Neutrophil (primary cell): Measurements from ENCODE around the gene MED10.

Experiments
- H3K27ac ChIP-seq: fragments of 200-600 bp; sonication (generic); 2 replicates; pipeline ENCODE4 v1.5.1; 2016; ENCODE audit warnings: mild to moderate bottlenecking, moderate library complexity
- H3K27me3 ChIP-seq: fragments of 200-600 bp; sonication (generic); 2 replicates; pipeline ENCODE4 v1.6.0; 2016; ENCODE audit warnings: mild to moderate bottlenecking
- H3K36me3 ChIP-seq: fragments of 200-600 bp; sonication (generic); 2 replicates; pipeline ENCODE4 v1.5.1; 2017
- H3K4me1 ChIP-seq, 2 experiments: fragments of 200-600 bp in 1 of 2; sonication (generic) in 1 of 2; 1 replicate in 1 of 2; 2 replicates in 1 of 2; pipeline versions ENCODE4 v1.5.1 to v1.6.1; 2013 to 2016; ENCODE audit warnings: low read depth in 1 of 2, low read length in 1 of 2, mild to moderate bottlenecking in 1 of 2, moderate library complexity in 1 of 2; ENCODE audit not compliant: control insufficient read depth in 1 of 2, insufficient read depth in 1 of 2
- H3K4me3 ChIP-seq, 2 experiments: fragments of 200-600 bp in 1 of 2; sonication (generic) in 1 of 2; 1 replicate in 1 of 2; 2 replicates in 1 of 2; pipeline ENCODE4 v1.5.1; 2013 to 2016; ENCODE audit warnings: low read depth in 1 of 2, low read length in 1 of 2, mild to moderate bottlenecking in 1 of 2, moderate library complexity in 1 of 2
- H3K9me3 ChIP-seq: fragments of 200-600 bp; sonication (generic); 2 replicates; pipeline ENCODE4 v1.5.1; 2016
- CTCF ChIP-seq: fragments of 200-600 bp; sonication (generic); IDR thresholded peaks from 2 replicates; pipeline ENCODE4 v1.5.1; 2016; ENCODE audit warnings: antibody characterized with exemption

The MED10 gene

GRCh38 chr5:6338871-6339270 is 39.5 kb downstream of the MED10 start:
- no peak overlapping the region for H3K27ac ChIP-seq

GRCh38 chr5:6338135-6338534 is 40.2 kb downstream of the MED10 start:
- H3K4me3 ChIP-seq, result no peak overlapping the region
- no peak for TF ChIP-seq CTCF
- no peak overlapping the region for H3K27ac ChIP-seq

More at GRCh38 chr5:6338871-6339270, 39.5 kb downstream of the MED10 start:
- Histone ChIP-seq H3K36me3 (no peaks in the 10 kb centered on the region), H3K4me3 (no peak overlapping the region), H3K4me1 (no peaks in the 10 kb centered on the region), H3K27me3 (no peaks in the 10 kb centered on the region), H3K9me3 (no peaks in the 10 kb centered on the region)
- TF ChIP-seq CTCF, result no peak

GRCh38 chr5:6333182-6333905 is 45.0 kb downstream of the MED10 start:
- no peak overlapping the region for H3K27ac ChIP-seq
- H3K9me3 ChIP-seq, result no peaks in the 10 kb centered on the region
- no peaks in the 10 kb centered on the region for H3K4me1 ChIP-seq
- TF ChIP-seq CTCF, result no peak
- H3K4me3 ChIP-seq, result no peak overlapping the region
- H3K27me3 ChIP-seq, result no peaks in the 10 kb centered on the region
- no peaks in the 10 kb centered on the region for H3K36me3 ChIP-seq

More at GRCh38 chr5:6338135-6338534, 40.2 kb downstream of the MED10 start:
- no peaks in the 10 kb centered on the region for H3K36me3 ChIP-seq
- no peaks in the 10 kb centered on the region for H3K27me3 ChIP-seq
- H3K9me3 ChIP-seq, result no peaks in the 10 kb centered on the region
- no peaks in the 10 kb centered on the region for H3K4me1 ChIP-seq

GRCh38 chr5:6328173-6328572 is 50.2 kb downstream of the MED10 start:
- H3K27me3 ChIP-seq, result no peaks in the 10 kb centered on the region

GRCh38 chr5:6326776-6327175 is 51.6 kb downstream of the MED10 start:
- no peaks in the 10 kb centered on the region for H3K27me3 ChIP-seq
- H3K4me1 ChIP-seq, result no peaks in the 10 kb centered on the region
- H3K27ac ChIP-seq, result no peak overlapping the region
- no peaks in the 10 kb centered on the region for H3K36me3 ChIP-seq
- TF ChIP-seq CTCF, result no peak
- H3K4me3 ChIP-seq, result no peak overlapping the region
- no peaks in the 10 kb centered on the region for H3K9me3 ChIP-seq

More at GRCh38 chr5:6328173-6328572, 50.2 kb downstream of the MED10 start:
- Histone ChIP-seq H3K27ac (no peak overlapping the region), H3K4me3 (no peak overlapping the region), H3K36me3 (no peaks in the 10 kb centered on the region), H3K9me3 (no peaks in the 10 kb centered on the region), H3K4me1 (no peaks in the 10 kb centered on the region)
- TF ChIP-seq CTCF, result no peak
